Neural cell (in vitro differentiated cells): ENCODE data around the gene MAGOHB. TPM values are rescaled to one million over a fixed set of nuclear protein-coding genes. Genes with fewer than 3 reads are reported as not detected.

Source experiments
- H2AFZ ChIP-seq: fragments of 200-600, 300-800 bp; sonication (generic), shearing (Covaris generic); 2 replicates; pipeline ENCODE4 v1.6.0; 2014; ENCODE audit warnings: low read depth, mild to moderate bottlenecking, antibody characterized with exemption, low read length, moderate library complexity
- H3F3A ChIP-seq: fragments of 200-600 bp; shearing (Covaris generic); 2 replicates; pipeline ENCODE4 v1.6.1; 2016; ENCODE audit warnings: mild to moderate bottlenecking, moderate library complexity, mixed read lengths, antibody characterized with exemption, low read length; ENCODE audit not compliant: insufficient read depth, poor library complexity, severe bottlenecking
- H3K27ac ChIP-seq: fragments of 200-600, 300-800 bp; sonication (generic), shearing (Covaris generic); 2 replicates; pipeline ENCODE4 v1.5.1; 2014; ENCODE audit warnings: mild to moderate bottlenecking, low read length, moderate library complexity
- H3K27me3 ChIP-seq: fragments of 300-800, 200-600 bp; sonication (generic), shearing (Covaris generic); 2 replicates; pipeline ENCODE4 v1.6.0; 2014; ENCODE audit warnings: mild to moderate bottlenecking, low read depth, low read length, moderate library complexity; ENCODE audit not compliant: insufficient read depth
- H3K36me3 ChIP-seq: fragments of 300-800, 200-600 bp; sonication (generic), shearing (Covaris generic); 2 replicates; pipeline ENCODE4 v1.5.1; 2014; ENCODE audit warnings: mild to moderate bottlenecking, antibody characterized with exemption, low read length, moderate library complexity; ENCODE audit not compliant: insufficient read depth
- H3K4me2 ChIP-seq: fragments of 300-800, 200-600 bp; sonication (generic), shearing (Covaris generic); 2 replicates; pipeline ENCODE4 v1.6.0; 2014; ENCODE audit warnings: mild to moderate bottlenecking, low read length
- H3K4me3 ChIP-seq: fragments of 300-800, 200-600 bp; sonication (generic), shearing (Covaris generic); 2 replicates; pipeline ENCODE4 v1.5.1; 2014; ENCODE audit warnings: mild to moderate bottlenecking, low read length, moderate library complexity
- H3K79me2 ChIP-seq: fragments of 200-600 bp; shearing (Covaris generic); replicated peaks from 2 replicates; pipeline ENCODE4 v1.6.0; 2014; ENCODE audit warnings: mild to moderate bottlenecking, low read length, moderate library complexity; ENCODE audit not compliant: insufficient read depth
- H3K9ac ChIP-seq: fragments of 300-800, 200-600 bp; sonication (generic), shearing (Covaris generic); 2 replicates; pipeline ENCODE4 v1.6.1; 2016; ENCODE audit warnings: mild to moderate bottlenecking, low read length, mixed read lengths
- H3K9me2 ChIP-seq: fragments of 200-600 bp; shearing (Covaris generic); 2 replicates; pipeline ENCODE4 v1.6.1; 2016; ENCODE audit warnings: mild to moderate bottlenecking, low read length, mixed read lengths; ENCODE audit not compliant: insufficient read depth
- H3K9me3 ChIP-seq: fragments of 200-600, 300-800 bp; sonication (generic), shearing (Covaris generic); 2 replicates; pipeline ENCODE4 v1.6.1; 2016; ENCODE audit warnings: mild to moderate bottlenecking, mixed run types, low read length, moderate library complexity, mixed read lengths
- H4K20me1 ChIP-seq: fragments of 200-600 bp; shearing (Covaris generic); 2 replicates; pipeline ENCODE4 v1.6.1; 2016; ENCODE audit warnings: mild to moderate bottlenecking, mixed run types; ENCODE audit not compliant: insufficient read depth
- CTCF ChIP-seq: fragments of 450-650 bp; IDR thresholded peaks from 2 replicates; pipeline ENCODE4 v1.5.1; 2014; ENCODE audit warnings: antibody characterized with exemption, mild to moderate bottlenecking, moderate library complexity; ENCODE audit not compliant: poor library complexity, severe bottlenecking
- EP300 ChIP-seq: fragments of 450-650 bp; conservative IDR thresholded peaks from 2 replicates; pipeline ENCODE4 v1.6.1; 2014; ENCODE audit warnings: antibody characterized with exemption, mild to moderate bottlenecking, moderate library complexity; ENCODE audit not compliant: poor library complexity, severe bottlenecking
- EZH2 ChIP-seq: fragments of 200-600, 300-800 bp; shearing (Covaris generic), sonication (generic); IDR thresholded peaks from 2 replicates; pipeline ENCODE4 v1.6.1; 2014; ENCODE audit warnings: antibody characterized with exemption, low read length, borderline replicate concordance, mild to moderate bottlenecking; ENCODE audit not compliant: insufficient read depth, poor library complexity, severe bottlenecking
- MXI1 ChIP-seq: fragments of 450-650 bp; conservative IDR thresholded peaks from 2 replicates; pipeline ENCODE4 v1.6.1; 2014; ENCODE audit warnings: antibody characterized with exemption, mild to moderate bottlenecking; ENCODE audit not compliant: poor library complexity, severe bottlenecking
- POLR2AphosphoS5 ChIP-seq: IDR thresholded peaks from 2 replicates; pipeline ENCODE4 v1.6.1; 2012
- RAD21 ChIP-seq: fragments of 450-650 bp; conservative IDR thresholded peaks from 2 replicates; pipeline ENCODE4 v1.6.1; 2014; ENCODE audit warnings: antibody characterized with exemption, mild to moderate bottlenecking, moderate library complexity
- REST ChIP-seq: IDR thresholded peaks from 2 replicates; pipeline ENCODE4 v1.6.1; 2012; ENCODE audit warnings: borderline replicate concordance
- SMC3 ChIP-seq: fragments of 450-650 bp; conservative IDR thresholded peaks from 2 replicates; pipeline ENCODE4 v1.6.1; 2014; ENCODE audit warnings: antibody characterized with exemption, mild to moderate bottlenecking, moderate library complexity; ENCODE audit not compliant: poor library complexity
- TAF1 ChIP-seq: IDR thresholded peaks from 2 replicates; pipeline ENCODE4 v1.6.1; 2012; ENCODE audit warnings: low read depth
- polyA plus RNA-seq: library from polyadenylated mRNA; depleted of rRNA; stranded (reverse); fragments of >200 nt; gene quantifications from 2 replicates; pipeline ENCODE4 v1.2.3, GENCODE V29; 2014

Gene MAGOHB
- polyA plus RNA-seq, 1 donor from 2014 or later: 43.3 TPM

GRCh38 chr12:10590966-10591365 is 22.4 kb downstream of the MAGOHB start:
- Histone ChIP-seq H3K9ac (no peak overlapping the region), H3F3A (no peaks in the 10 kb centered on the region), H3K27ac (no peak overlapping the region), H3K9me3 (no peaks in the 10 kb centered on the region), H3K4me3 (no peak overlapping the region), H3K79me2 (no peaks in the 10 kb centered on the region), H3K9me2 (no peaks in the 10 kb centered on the region), H3K27me3 (no peaks in the 10 kb centered on the region), H3K36me3 (no peaks in the 10 kb centered on the region), H3K4me2 (no peak overlapping the region), H2AFZ (no peak overlapping the region), H4K20me1 (no peaks in the 10 kb centered on the region)
- TF ChIP-seq TAF1: no peak
- TF ChIP-seq POLR2AphosphoS5: no peak
- TF ChIP-seq RAD21: no peak
- TF ChIP-seq MXI1: no peak
- TF ChIP-seq EZH2: no peak
- no peak for TF ChIP-seq SMC3
- TF ChIP-seq EP300: no peak
- no peak for TF ChIP-seq REST
- TF ChIP-seq CTCF: no peak

GRCh38 chr12:10584415-10584814 is 29.0 kb downstream of the MAGOHB start:
- Histone ChIP-seq H3K27me3 (no peaks in the 10 kb centered on the region), H3K9me3 (no peaks in the 10 kb centered on the region), H3K36me3 (no peaks in the 10 kb centered on the region), H3K4me2 (no peak overlapping the region), H3K27ac (no peak overlapping the region), H3K9ac (no peak overlapping the region), H4K20me1 (no peaks in the 10 kb centered on the region), H3K9me2 (no peaks in the 10 kb centered on the region), H3K4me3 (no peak overlapping the region), H2AFZ (no peak overlapping the region), H3K79me2 (no peaks in the 10 kb centered on the region), H3F3A (no peaks in the 10 kb centered on the region)
- TF ChIP-seq EZH2 (no peak), CTCF (no peak), EP300 (no peak), TAF1 (no peak), REST (no peak), RAD21 (no peak), MXI1 (no peak), SMC3 (no peak), POLR2AphosphoS5 (no peak)
